HG03575 (cell line): ENCODE data around the gene PTPRS.
"Not testable (repeated sequence)": the region's sequence is repeated elsewhere in the genome, so short reads cannot be mapped to it uniquely, and the experiment has no call there.

Experiments used
- ATAC-seq: cut with Tn5 transposase; IDR thresholded peaks from one replicate; pipeline ENCODE4 v1.9.1; 2021; ENCODE audit not compliant: unreplicated experiment, insufficient number of reproducible peaks, low FRiP score; ENCODE audit errors: extremely low read depth

Gene PTPRS

GRCh38 chr19:5335593-5335992 lies 5.0 kb downstream of the PTPRS start:
- ATAC-seq = no peak

GRCh38 chr19:5334824-5335500 lies 5.7 kb downstream of the PTPRS start:
- ATAC-seq = no peak

- no peak for ATAC-seq
Observed at GRCh38 chr19:5334366-5334739, 6.3 kb downstream of the PTPRS start.

GRCh38 chr19:5333581-5334365 lies 6.8 kb downstream of the PTPRS start:
- no peak for ATAC-seq

DNA sequence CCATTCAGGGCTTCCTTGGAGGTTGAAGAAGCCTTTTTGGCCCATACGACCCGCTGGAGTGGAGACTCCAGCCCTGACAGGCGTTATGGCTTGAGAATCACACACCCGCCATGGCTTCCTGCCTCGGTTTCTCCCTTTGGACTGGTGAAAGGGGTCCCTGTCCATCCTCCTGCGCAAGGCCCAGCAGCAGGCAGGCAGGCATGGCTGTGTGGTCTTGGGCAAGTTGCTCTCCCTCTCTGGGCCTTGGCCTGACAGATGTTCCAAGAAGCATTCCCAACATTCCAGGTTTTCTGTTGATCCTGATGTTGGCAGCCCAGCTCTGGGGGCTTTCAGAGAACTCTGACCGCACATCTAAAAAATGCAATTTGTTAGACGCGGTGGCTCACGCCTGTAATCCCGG lies 8.1 kb downstream of the PTPRS start:
- ATAC-seq = no peak

GRCh38 chr19:5331790-5332189 lies 8.8 kb downstream of the PTPRS start:
- ATAC-seq = no peak

DNA sequence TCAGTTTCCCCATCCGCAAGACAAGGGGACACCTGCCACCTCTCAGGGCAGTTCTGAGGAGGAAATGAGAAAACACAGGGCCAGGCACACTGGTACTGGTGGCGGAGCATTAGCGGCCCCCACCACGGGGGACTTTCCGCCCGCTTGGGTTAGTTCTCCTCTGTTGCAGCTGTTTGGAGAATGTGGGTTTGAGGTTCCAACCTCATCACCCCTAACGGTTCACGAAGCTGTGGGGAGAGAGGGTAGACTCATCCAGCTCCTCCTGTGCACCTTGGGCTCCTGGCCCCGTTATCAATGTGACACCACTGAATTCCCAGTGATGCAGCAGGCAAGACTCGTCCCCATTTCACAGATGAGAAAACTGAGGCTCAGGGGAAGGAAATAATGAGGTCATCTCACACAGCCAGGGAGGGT lies 10.3 kb downstream of the PTPRS start:
- no peak for ATAC-seq

DNA sequence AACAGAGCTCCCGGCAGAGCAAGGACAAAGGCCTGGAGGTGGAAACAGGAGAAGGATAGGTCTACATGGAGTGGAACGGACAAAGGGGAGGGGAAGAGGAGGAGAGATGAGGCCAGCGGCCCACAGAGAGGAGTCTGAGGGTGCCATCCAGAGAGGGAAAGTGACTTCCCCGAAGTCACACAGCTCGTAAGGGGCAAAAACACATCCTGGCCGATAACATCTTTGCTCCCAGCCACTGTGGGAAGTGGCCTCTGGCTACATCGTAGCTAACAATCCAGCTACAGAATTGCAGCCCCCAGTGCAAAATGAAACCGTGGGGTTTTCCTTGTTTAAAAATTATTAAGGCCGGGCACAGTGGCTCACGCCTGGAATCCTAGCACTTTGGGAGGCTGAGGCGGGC lies 11.5 kb downstream of the PTPRS start:
- no peak for ATAC-seq

GRCh38 chr19:5328407-5328806 lies 12.2 kb downstream of the PTPRS start:
- not testable (repeated sequence) for ATAC-seq

DNA sequence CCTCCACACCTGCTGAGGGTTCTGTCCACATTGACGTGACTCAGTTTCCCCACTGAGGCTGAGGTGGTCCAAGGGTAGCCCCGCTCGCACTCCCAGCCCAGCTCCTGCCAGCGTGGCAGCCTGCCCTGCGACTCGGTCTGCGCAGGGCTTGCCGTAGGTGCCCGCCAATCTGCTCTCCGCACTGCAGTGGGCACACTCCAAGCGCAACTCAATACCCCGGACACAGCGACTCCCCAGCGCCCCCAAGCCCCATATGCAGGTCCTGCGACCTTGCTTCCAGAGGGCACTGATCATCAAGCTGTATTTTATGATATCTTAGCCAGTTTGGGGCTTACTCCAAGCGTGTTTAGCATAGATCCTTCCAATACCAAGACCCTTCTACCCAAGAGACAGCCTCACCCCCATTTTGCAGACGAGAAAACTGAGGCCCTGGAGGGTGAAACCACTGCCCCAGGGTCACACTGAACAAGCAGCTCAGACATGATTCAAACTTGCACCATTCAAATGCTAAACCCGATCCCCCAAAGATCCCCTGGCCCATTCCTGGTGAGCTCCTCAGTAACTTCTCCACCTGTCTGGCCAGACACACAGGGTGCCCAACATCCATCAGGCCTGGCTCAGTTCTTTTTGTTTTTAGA lies 13.5 kb downstream of the PTPRS start:
- ATAC-seq = no peak

DNA sequence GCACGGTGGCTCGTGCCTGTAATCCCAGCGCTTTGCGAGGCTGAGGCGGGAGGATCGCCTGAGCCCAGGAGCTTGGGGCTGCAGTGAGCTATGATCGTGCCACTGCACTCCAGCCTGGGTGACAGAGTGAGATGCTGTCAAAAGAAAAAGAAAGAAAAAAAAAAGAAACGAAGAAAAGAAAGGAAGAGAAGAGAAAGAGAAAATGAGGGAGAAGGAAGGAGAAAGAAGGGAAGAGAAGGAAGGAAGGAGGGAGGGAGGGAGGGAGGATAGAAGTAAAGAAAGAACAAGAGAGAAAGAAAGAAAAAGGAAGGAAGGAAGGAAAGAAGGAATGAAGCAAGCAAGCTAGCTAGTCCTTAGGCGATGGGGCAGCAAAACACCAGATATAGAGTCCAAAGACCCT lies 14.1 kb downstream of the PTPRS start:
- no peak for ATAC-seq

DNA sequence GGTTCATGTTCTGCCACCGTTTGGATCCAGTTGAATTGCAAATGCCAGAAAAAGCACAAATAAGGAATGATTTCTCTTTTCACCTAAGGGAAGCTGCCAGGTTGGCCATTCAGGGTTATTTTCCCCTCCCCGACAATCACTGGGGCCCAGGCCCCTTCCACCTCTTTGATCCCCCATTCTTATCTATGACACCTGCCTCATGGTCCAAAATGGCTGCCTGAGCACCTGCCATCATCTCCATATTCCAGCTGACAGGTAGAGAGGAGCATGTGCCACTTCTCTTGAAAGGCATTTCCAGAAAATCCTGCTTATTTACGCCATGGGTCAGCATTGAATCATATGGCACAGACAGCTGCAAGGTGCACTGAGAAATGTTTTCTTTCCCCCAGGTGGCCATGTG lies 15.7 kb downstream of the PTPRS start:
- ATAC-seq = no peak

GRCh38 chr19:5323475-5323811 lies 17.2 kb downstream of the PTPRS start:
- no peak for ATAC-seq

GRCh38 chr19:5321851-5322681 lies 18.5 kb downstream of the PTPRS start:
- ATAC-seq = no peak

GRCh38 chr19:5321066-5321642 lies 19.5 kb downstream of the PTPRS start:
- no peak for ATAC-seq

GRCh38 chr19:5319516-5319915 lies 21.1 kb downstream of the PTPRS start:
- ATAC-seq = no peak

GRCh38 chr19:5318306-5318705 lies 22.3 kb downstream of the PTPRS start:
- ATAC-seq = no peak

GRCh38 chr19:5317321-5317720 lies 23.3 kb downstream of the PTPRS start:
- no peak for ATAC-seq

GRCh38 chr19:5316138-5316537 lies 24.5 kb downstream of the PTPRS start:
- ATAC-seq = no peak
